HEK293 (cell line): Measurements from ENCODE around the gene EVI5.
A peak's percentile ranks its signal among the peaks of the same experiment; 100 is the strongest.
"Not testable (repeated sequence)": the region's sequence is repeated elsewhere in the genome, so short reads cannot be mapped to it uniquely, and the experiment has no call there.

Experiments used
- CTCF ChIA-PET: fragments of 350-600 bp; formaldehyde crosslinking; extraction: SDS; loops from one replicate; lab custom pipeline; 2021; ENCODE audit warnings: antibody characterized with exemption; lab: Yijun Ruan, JAX
- POLR2A ChIA-PET: fragments of 300-600 bp; formaldehyde crosslinking; extraction: SDS; loops from one replicate; lab custom pipeline; 2020; ENCODE audit warnings: antibody characterized with exemption, inconsistent platforms; lab: Yijun Ruan, JAX
- H3K27ac ChIP-seq: fragments of 200-500 bp; sonication (Bioruptor generic); 2 replicates; pipeline ENCODE4 v1.5.1; 2014; ENCODE audit warnings: low read depth, low read length, control low read depth, inconsistent platforms; ENCODE audit errors: extremely low read depth
- H3K36me3 ChIP-seq, 2 experiments: fragments of 200-500 bp in 1 of 2; sonication (Bioruptor generic) in 1 of 2; 1 replicate in 1 of 2; 2 replicates in 1 of 2; pipeline ENCODE4 v1.5.1; 2014 to 2017; ENCODE audit warnings: inconsistent platforms in 2 of 2, low read length in 2 of 2; ENCODE audit not compliant: control insufficient read depth in 2 of 2, insufficient read depth in 1 of 2
- H3K4me1 ChIP-seq: fragments of 200-500 bp; sonication (Bioruptor generic); 2 replicates; pipeline ENCODE4 v1.5.1; 2014; ENCODE audit warnings: mild to moderate bottlenecking, low read length, inconsistent platforms; ENCODE audit not compliant: control insufficient read depth, insufficient read depth
- H3K4me3 ChIP-seq: 2 replicates; pipeline ENCODE4 v1.5.1; 2011; ENCODE audit warnings: low read depth, mild to moderate bottlenecking, control low read depth, low read length, moderate library complexity
- H3K9me3 ChIP-seq: fragments of 200-500 bp; sonication (Bioruptor generic); 2 replicates; pipeline ENCODE4 v1.5.1; 2014; ENCODE audit warnings: low read depth, low read length, inconsistent platforms; ENCODE audit not compliant: control insufficient read depth, insufficient read depth
- KLF7 ChIP-seq: fragments of 450-650 bp; formaldehyde crosslinking; IDR thresholded peaks from 2 replicates; pipeline ENCODE4 v1.5.1; 2016; ENCODE audit warnings: missing biosample characterization, missing genetic modification characterization, borderline replicate concordance
- KLF8 ChIP-seq: fragments of 450-650 bp; formaldehyde crosslinking; IDR thresholded peaks from 2 replicates; pipeline ENCODE4 v1.5.1; 2016; ENCODE audit warnings: missing biosample characterization, missing genetic modification characterization
- KLF9 ChIP-seq: fragments of 450-650 bp; formaldehyde crosslinking; IDR thresholded peaks from 2 replicates; pipeline ENCODE4 v1.5.1; 2016; ENCODE audit warnings: missing biosample characterization, missing genetic modification characterization, low read depth
- SCRT2 ChIP-seq: fragments of 450-650 bp; formaldehyde crosslinking; IDR thresholded peaks from 2 replicates; pipeline ENCODE4 v1.5.1; 2016; ENCODE audit warnings: missing biosample characterization, missing genetic modification characterization
- TCF7L2 ChIP-seq: IDR thresholded peaks from 2 replicates; pipeline ENCODE4 v1.6.1; 2011; ENCODE audit warnings: low read depth, mild to moderate bottlenecking, inconsistent platforms, low read length, moderate library complexity, borderline replicate concordance
- ZBTB1 ChIP-seq: fragments of 450-650 bp; formaldehyde crosslinking; IDR thresholded peaks from 2 replicates; pipeline ENCODE4 v1.5.1; 2016; ENCODE audit warnings: missing biosample characterization, missing genetic modification characterization
- ZBTB11 ChIP-seq: fragments of 450-650 bp; formaldehyde crosslinking; conservative IDR thresholded peaks from 2 replicates; pipeline ENCODE4 v1.5.1; 2016; ENCODE audit warnings: low read depth, missing biosample characterization, missing genetic modification characterization
- ZNF133 ChIP-seq: fragments of 450-650 bp; formaldehyde crosslinking; IDR thresholded peaks from 2 replicates; pipeline ENCODE4 v1.5.1; 2016; ENCODE audit warnings: missing biosample characterization, missing genetic modification characterization
- ZNF146 ChIP-seq: fragments of 450-650 bp; formaldehyde crosslinking; IDR thresholded peaks from 2 replicates; pipeline ENCODE4 v1.5.1; 2016; ENCODE audit warnings: missing biosample characterization, missing genetic modification characterization
- ZNF416 ChIP-seq: fragments of 450-650 bp; formaldehyde crosslinking; IDR thresholded peaks from 2 replicates; pipeline ENCODE4 v1.5.1; 2016; ENCODE audit warnings: missing biosample characterization, missing genetic modification characterization
- ZNF449 ChIP-seq: fragments of 450-650 bp; formaldehyde crosslinking; IDR thresholded peaks from 2 replicates; pipeline ENCODE4 v1.5.1; 2017; ENCODE audit warnings: missing biosample characterization, mild to moderate bottlenecking, missing genetic modification characterization, moderate library complexity
- ZNF626 ChIP-seq: fragments of 450-650 bp; sonication (Bioruptor Pico); formaldehyde crosslinking; IDR thresholded peaks from 2 replicates; pipeline ENCODE4 v1.5.1; 2018; ENCODE audit warnings: missing biosample characterization, missing genetic modification characterization, inconsistent platforms
- ZNF654 ChIP-seq: fragments of 450-650 bp; formaldehyde crosslinking; IDR thresholded peaks from 2 replicates; pipeline ENCODE4 v1.5.1; 2016; ENCODE audit warnings: low read depth, missing biosample characterization, missing genetic modification characterization
- ZNF701 ChIP-seq: fragments of 450-650 bp; formaldehyde crosslinking; IDR thresholded peaks from 2 replicates; pipeline ENCODE4 v1.5.1; 2016; ENCODE audit warnings: missing biosample characterization, missing genetic modification characterization
- ZNF768 ChIP-seq: fragments of 450-650 bp; formaldehyde crosslinking; IDR thresholded peaks from 2 replicates; pipeline ENCODE4 v1.5.1; 2018; ENCODE audit warnings: missing biosample characterization, mild to moderate bottlenecking, missing genetic modification characterization
- ZNF776 ChIP-seq: fragments of 450-650 bp; formaldehyde crosslinking; IDR thresholded peaks from 2 replicates; pipeline ENCODE4 v1.5.0; 2017; ENCODE audit warnings: missing biosample characterization, missing genetic modification characterization, borderline replicate concordance

EVI5 gene

GRCh38 chr1:92623187-92623778 is 161.6 kb downstream of the EVI5 start:
- POLR2A ChIA-PET, result no interaction called here
- CTCF ChIA-PET, result interaction anchor here (0.5 to 1.1 kb wide), 5 partner anchors 9 to 662 kb away, joined by 3 to 7 read pairs (median 4); no protein-coding TSS in a partner anchor

GRCh38 chr1:92619466-92620189 is 165.3 kb downstream of the EVI5 start:
- H3K27ac ChIP-seq, result no peak overlapping the region
- no peaks in the 10 kb centered on the region for H3K9me3 ChIP-seq
- CTCF ChIA-PET, result interaction anchor here (0.7 kb wide), 1 partner anchor 623 kb away, joined by 3 read pairs; no protein-coding TSS in a partner anchor
- H3K4me3 ChIP-seq, result no peak overlapping the region
- POLR2A ChIA-PET, result no interaction called here
- peak; percentile 91 for TF ChIP-seq ZNF133 (tag by site-specific recombination)
- TF ChIP-seq ZNF416, result no peak
- TF ChIP-seq, all 188 proteins: peak for 1
- H3K36me3 ChIP-seq, result peaks cover 3 to 26% of the 10 kb centered on the region in 2 experiments; a peak in 2 of 3 replicates
- H3K4me1 ChIP-seq, result no peaks in the 10 kb centered on the region

More at GRCh38 chr1:92623187-92623778, 161.6 kb downstream of the EVI5 start:
- H3K27ac ChIP-seq, result no peak overlapping the region
- no peaks in the 10 kb centered on the region for H3K9me3 ChIP-seq
- no peak overlapping the region for H3K4me3 ChIP-seq
- TF ChIP-seq ZNF654 (tag by site-specific recombination) (peak; percentile 66), KLF8 (no peak)
- peaks cover 3 to 14% of the 10 kb centered on the region in 2 experiments; a peak in 2 of 3 replicates for H3K36me3 ChIP-seq
- no peaks in the 10 kb centered on the region for H3K4me1 ChIP-seq

- TF ChIP-seq KLF9 (tag by site-specific recombination), result no peak
- no peak for TF ChIP-seq ZBTB11
- TF ChIP-seq ZNF701 (tag by site-specific recombination), result no peak
- TF ChIP-seq ZNF449 (tag by site-specific recombination), result no peak
- TF ChIP-seq ZNF776 (tag by site-specific recombination), result no peak
- Histone ChIP-seq H3K27ac (no peak overlapping the region), H3K9me3 (no peaks in the 10 kb centered on the region), H3K4me3 (no peak overlapping the region), H3K36me3 (peaks cover 0 to 11% of the 10 kb centered on the region in 2 experiments; a peak in 2 of 3 replicates), H3K4me1 (no peaks in the 10 kb centered on the region)
- ChIA-PET POLR2A (no interaction called here), CTCF (no interaction called here)
Observed at GRCh38 chr1:92601044-92601443, 183.9 kb downstream of the EVI5 start.

- no peak for TF ChIP-seq KLF7 (tag by site-specific recombination)
- TF ChIP-seq TCF7L2, result no peak
- TF ChIP-seq ZNF768, result no peak
- TF ChIP-seq ZNF626 (tag by site-specific recombination), result no peak
- no peak for TF ChIP-seq ZNF146 (tag by site-specific recombination)
- no peak for TF ChIP-seq ZNF133 (tag by site-specific recombination)
- TF ChIP-seq ZBTB1, result no peak
- TF ChIP-seq SCRT2 (tag by site-specific recombination), result no peak
- Histone ChIP-seq H3K9me3 (no peaks in the 10 kb centered on the region), H3K27ac (no peak overlapping the region), H3K4me1 (no peaks in the 10 kb centered on the region), H3K4me3 (no peak overlapping the region), H3K36me3 (peaks cover 0 to 3% of the 10 kb centered on the region in 2 experiments; a peak in 2 of 3 replicates)
- CTCF ChIA-PET, result interaction anchor here (1.0 to 1.1 kb wide), 2 partner anchors 289 to 292 kb away, joined by 3 to 8 read pairs; no protein-coding TSS in a partner anchor
- POLR2A ChIA-PET, result no interaction called here
Observed at GRCh38 chr1:92599184-92599583, 185.7 kb downstream of the EVI5 start.

- H3K9me3 ChIP-seq, H3K4me1 ChIP-seq, POLR2A ChIA-PET, H3K36me3 ChIP-seq, CTCF ChIA-PET, H3K27ac ChIP-seq, H3K4me3 ChIP-seq: not testable (repeated sequence)
Observed at GRCh38 chr1:92589361-92589760, 195.5 kb downstream of the EVI5 start.
